Measurements from ENCODE around the gene ZFAND2B. TPM values are rescaled to one million over a fixed set of nuclear protein-coding genes. Genes with fewer than 3 reads are reported as not detected.
"Not testable (repeated sequence)": the region's sequence is repeated elsewhere in the genome, so short reads cannot be mapped to it uniquely, and the experiment has no call there.

Gene ZFAND2B
- total RNA-seq, 2 donors from 2014 or later: 21.2 to 26.5 TPM

GRCh38 chr2:219258942-219259341 lies 52.4 kb downstream of the ZFAND2B start:
- intact Hi-C loops (cut with DNase I); DNase-seq; ATAC-seq: not testable (repeated sequence)

Other genes starting within 250 kb of the ZFAND2B start
- gene CDK5R2, start 247.1 kb upstream of the ZFAND2B start, total RNA-seq: not detected
- not detected for gene FEV, start 221.6 kb upstream of the ZFAND2B start, total RNA-seq
- gene CRYBA2, start 213.4 kb upstream of the ZFAND2B start, total RNA-seq: not detected
- gene CFAP65, start 165.3 kb upstream of the ZFAND2B start, total RNA-seq: not detected
- not detected for gene IHH, start 145.9 kb upstream of the ZFAND2B start, total RNA-seq
- gene NHEJ1, start 46.0 kb upstream of the ZFAND2B start, total RNA-seq: 1 to 10 TPM; 4.7 to 6.9 TPM
- gene SLC23A3, start 36.8 kb upstream of the ZFAND2B start, total RNA-seq: under 1 TPM; 0.47 to 0.50 TPM
- gene CNPPD1, start 29.9 kb upstream of the ZFAND2B start, total RNA-seq: 10 to 100 TPM; 46.9 to 56.9 TPM
- gene RETREG2, start 28.5 kb upstream of the ZFAND2B start, total RNA-seq: 10 to 100 TPM; 43.4 to 46.0 TPM
- gene ABCB6, start 12.2 kb downstream of the ZFAND2B start, total RNA-seq: 10 to 100 TPM; 14.2 to 23.0 TPM
- 10 to 100 TPM; 69.0 to 74.4 TPM for gene ATG9A, start 22.9 kb downstream of the ZFAND2B start, total RNA-seq
- 10 to 100 TPM; 16.0 to 20.3 TPM for gene ANKZF1, start 23.0 kb downstream of the ZFAND2B start, total RNA-seq
- gene GLB1L, start 38.7 kb downstream of the ZFAND2B start, total RNA-seq: 1 to 10 TPM; 4.7 to 4.9 TPM
- gene STK16, start 38.7 kb downstream of the ZFAND2B start, total RNA-seq: 10 to 100 TPM; 15.6 to 17.4 TPM
- gene TUBA4B, start 46.5 kb downstream of the ZFAND2B start, total RNA-seq: not detected
- gene TUBA4A, start 47.1 kb downstream of the ZFAND2B start, total RNA-seq: 10 to 100 TPM; 42.1 to 72.9 TPM
- gene DNAJB2, start 72.6 kb downstream of the ZFAND2B start, total RNA-seq: 10 to 100 TPM; 43.7 to 63.6 TPM
- not detected for gene PTPRN, start 102.6 kb downstream of the ZFAND2B start, total RNA-seq
- not detected for gene RESP18, start 126.0 kb downstream of the ZFAND2B start, total RNA-seq
- 10 to 100 TPM; 52.6 to 70.5 TPM for gene DNPEP, start 181.1 kb downstream of the ZFAND2B start, total RNA-seq
- 1,000 to 10,000 TPM; 5,895 to 7,519 TPM for gene DES, start 211.6 kb downstream of the ZFAND2B start, total RNA-seq
- 10 to 100 TPM; 94.6 to 94.9 TPM for gene SPEG, start 228.1 kb downstream of the ZFAND2B start, total RNA-seq

All from left cardiac atrium (tissue), 4 donors.